GM12873 (cell line): Measurements from ENCODE around the gene COL6A2.

Experiments
- CTCF ChIP-seq: IDR thresholded peaks from 2 replicates; pipeline ENCODE4 v1.5.1; 2012; ENCODE audit warnings: low read depth, mild to moderate bottlenecking, moderate library complexity, low read length, control low read depth; ENCODE audit not compliant: insufficient read depth; ENCODE audit errors: missing control alignments

Gene COL6A2

DNA sequence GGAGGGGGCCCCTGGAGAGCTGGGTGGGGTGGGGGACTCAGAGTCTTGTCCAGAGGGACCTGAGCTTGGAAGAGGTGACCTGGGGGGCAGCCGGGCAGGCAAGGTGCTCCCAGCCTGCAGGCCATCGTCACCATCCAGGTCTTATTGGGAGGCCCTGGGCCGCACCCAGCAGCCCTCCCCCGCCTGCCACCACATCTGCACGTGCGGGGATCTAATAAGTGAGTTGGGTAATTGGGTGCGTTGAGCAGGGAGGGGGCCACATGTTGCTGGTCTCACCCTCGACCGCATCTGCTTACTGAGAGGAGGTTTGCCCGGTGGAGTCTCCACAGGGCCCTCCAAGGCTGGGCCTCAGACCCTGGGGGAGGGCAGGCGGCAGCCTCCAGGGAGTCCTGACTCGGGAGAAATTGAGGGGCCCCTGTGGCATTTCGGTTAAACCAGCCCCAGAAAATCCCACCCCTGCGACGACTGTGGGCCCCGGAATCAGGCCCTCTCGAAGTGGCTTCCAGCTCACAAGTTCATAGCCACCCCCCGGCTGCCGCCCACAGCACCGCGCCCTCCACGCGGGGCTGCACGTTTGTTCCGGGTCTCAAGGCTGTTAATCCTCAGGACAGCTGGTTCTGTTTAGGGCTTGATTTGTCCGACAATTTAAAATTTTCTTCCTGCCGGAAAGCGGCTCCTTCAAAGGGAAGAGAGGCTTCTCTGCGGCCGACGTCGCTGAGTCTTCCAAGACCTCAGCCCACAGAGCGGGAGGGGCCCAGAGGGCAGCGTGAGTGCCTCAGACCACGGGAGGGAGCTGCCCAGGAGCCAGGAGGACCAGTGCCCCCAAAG lies 14.7 kb upstream of the COL6A2 start:
- TF ChIP-seq CTCF, result no peak

DNA sequence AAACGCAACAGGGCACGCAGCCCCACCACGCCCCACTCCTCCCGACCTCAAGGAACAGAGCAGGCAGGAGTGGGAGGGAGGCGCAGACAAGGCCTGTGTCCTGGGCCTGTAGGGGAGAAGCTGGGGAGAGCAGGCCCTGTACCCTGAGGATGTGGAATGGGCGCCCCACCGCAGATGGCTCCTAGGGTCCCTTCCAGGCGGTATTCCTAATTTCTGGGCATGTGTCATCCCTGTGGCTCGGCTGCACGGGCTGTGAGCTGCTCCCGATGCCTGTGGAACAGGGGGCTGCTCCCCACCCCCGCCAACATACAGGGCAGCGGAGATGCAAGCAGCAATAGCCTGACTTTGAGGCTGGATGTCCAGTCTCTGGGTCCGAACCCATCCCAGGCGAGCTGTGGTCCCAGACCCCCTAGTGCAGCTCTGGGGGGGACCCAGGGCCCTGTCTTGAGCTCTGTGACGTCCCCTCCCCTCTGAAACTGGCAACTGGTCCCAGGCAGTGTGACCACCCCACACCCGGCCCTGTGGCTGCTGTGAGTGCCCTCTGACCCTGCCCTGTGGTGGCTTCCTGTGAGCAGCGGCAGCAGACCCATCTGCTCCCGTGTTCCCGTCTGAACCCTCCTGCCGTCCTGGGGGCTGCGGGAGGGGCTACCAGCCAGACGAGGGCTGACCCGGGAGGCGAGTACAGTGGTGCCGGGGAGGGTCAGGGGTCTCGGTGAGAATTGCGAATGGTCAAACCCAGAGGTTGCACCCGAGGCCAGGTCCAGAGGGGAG lies 13.9 kb upstream of the COL6A2 start:
- TF ChIP-seq CTCF, result no peak

GRCh38 chr21:46084709-46085108 lies 13.2 kb upstream of the COL6A2 start:
- TF ChIP-seq CTCF, result no peak

DNA sequence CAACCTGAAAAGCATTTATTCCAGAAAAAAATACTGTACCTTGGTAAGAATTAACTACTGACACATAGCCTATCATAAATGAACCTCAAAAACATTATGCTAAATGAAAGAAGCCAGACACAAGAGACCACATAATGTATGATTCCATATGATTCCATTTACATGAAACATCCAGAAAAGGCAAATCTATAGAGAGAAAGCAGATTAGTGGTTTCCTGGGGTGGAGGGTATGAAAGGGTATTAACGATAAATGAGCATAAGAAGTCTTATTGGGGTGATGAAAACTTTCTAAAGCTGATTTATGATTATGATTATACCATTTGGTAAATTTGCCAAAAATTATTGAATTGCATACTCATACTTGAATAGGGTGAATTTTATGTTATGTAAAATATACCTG lies 10.3 kb upstream of the COL6A2 start:
- no peak for TF ChIP-seq CTCF

DNA sequence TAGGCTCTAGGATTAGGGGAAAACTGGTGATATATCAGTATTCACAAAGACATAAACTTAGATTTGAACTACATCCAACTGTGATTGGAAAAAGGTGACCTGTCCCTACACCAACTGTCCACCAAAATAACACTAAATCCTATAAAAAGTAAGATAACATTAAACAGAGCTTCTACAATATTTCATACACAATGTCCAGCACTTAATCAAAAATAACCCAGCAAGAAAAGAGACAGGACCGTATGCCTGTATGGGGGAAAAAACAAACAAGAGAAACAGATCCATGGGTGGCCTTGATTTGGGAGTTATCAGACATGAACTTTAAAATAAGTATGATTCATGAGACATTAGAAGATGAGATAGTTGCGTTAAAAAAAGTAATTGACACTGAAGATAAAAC lies 9.7 kb upstream of the COL6A2 start:
- TF ChIP-seq CTCF, result no peak

DNA sequence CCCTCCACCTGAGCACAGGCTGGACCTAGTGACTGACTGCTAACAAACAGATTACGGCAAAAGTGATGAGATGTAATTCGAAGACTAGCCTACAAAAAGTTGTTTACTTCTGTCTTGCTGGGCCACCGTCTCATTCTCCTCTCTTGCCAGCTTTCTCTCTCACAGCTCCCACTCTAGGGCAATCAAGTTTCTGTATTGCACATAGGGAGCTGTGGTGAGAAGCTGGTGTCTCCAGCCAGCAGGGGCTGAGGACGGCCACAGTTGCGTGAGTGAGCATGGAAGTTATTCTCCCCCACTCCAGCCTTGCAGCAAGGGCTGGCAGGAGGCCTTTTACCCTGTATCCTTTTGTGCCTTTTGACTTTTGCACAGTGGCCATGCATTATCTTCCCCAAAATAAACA lies 8.6 kb upstream of the COL6A2 start:
- no peak for TF ChIP-seq CTCF

- no peak for TF ChIP-seq CTCF
These were observed 6.8 kb upstream of the COL6A2 start for GRCh38 chr21:46091118-46091517.
